H9 (cell line): ENCODE data around the gene DPYD. TPM values are rescaled to one million over a fixed set of nuclear protein-coding genes. Genes with fewer than 3 reads are reported as not detected.

Experiments used
- DNase-seq: peaks from one replicate; pipeline ENCODE4 v3.0.0-alpha.2; 2017
- H2AFZ ChIP-seq: one replicate; pipeline ENCODE4 v1.6.1; 2013; ENCODE audit warnings: mild to moderate bottlenecking, low read length, control low read depth, moderate library complexity
- H2AK5ac ChIP-seq: 2 replicates; pipeline ENCODE4 v1.6.1; 2013; ENCODE audit warnings: low read length, control low read depth, mixed read lengths; ENCODE audit not compliant: insufficient read length
- H2BK120ac ChIP-seq: one replicate; pipeline ENCODE4 v1.6.1; 2013; ENCODE audit warnings: low read depth, mild to moderate bottlenecking, low read length, control low read depth, inconsistent platforms; ENCODE audit not compliant: poor library complexity, severe bottlenecking
- H2BK12ac ChIP-seq: 2 replicates; pipeline ENCODE4 v1.6.1; 2013; ENCODE audit warnings: low read length, control low read depth, mixed read lengths, low read depth; ENCODE audit not compliant: insufficient read length
- H2BK15ac ChIP-seq: 2 replicates; pipeline ENCODE4 v1.6.1; 2013; ENCODE audit warnings: low read depth, low read length, control low read depth
- H2BK20ac ChIP-seq: one replicate; pipeline ENCODE4 v1.6.1; 2013; ENCODE audit warnings: low read depth, mild to moderate bottlenecking, low read length, control low read depth, inconsistent platforms; ENCODE audit not compliant: poor library complexity, severe bottlenecking
- H2BK5ac ChIP-seq: 2 replicates; pipeline ENCODE4 v1.6.1; 2013; ENCODE audit warnings: low read length, control low read depth, mixed read lengths; ENCODE audit not compliant: insufficient read length
- H3K14ac ChIP-seq: 2 replicates; pipeline ENCODE4 v1.6.1; 2013; ENCODE audit warnings: low read length, control low read depth; ENCODE audit not compliant: insufficient read depth
- H3K18ac ChIP-seq: 2 replicates; pipeline ENCODE4 v1.6.1; 2013; ENCODE audit warnings: low read depth, mild to moderate bottlenecking, mixed read lengths, low read length, control low read depth; ENCODE audit not compliant: insufficient read length
- H3K23ac ChIP-seq: 2 replicates; pipeline ENCODE4 v1.6.1; 2013; ENCODE audit warnings: low read length, control low read depth, mixed read lengths, low read depth; ENCODE audit not compliant: insufficient read length
- H3K23me2 ChIP-seq: 2 replicates; pipeline ENCODE4 v1.6.1; 2013; ENCODE audit warnings: low read depth, mild to moderate bottlenecking, mixed read lengths, low read length, control low read depth; ENCODE audit not compliant: insufficient read length, poor library complexity, severe bottlenecking
- H3K27ac ChIP-seq: 2 replicates; pipeline ENCODE4 v1.5.1; 2013; ENCODE audit warnings: low read length, control low read depth, mixed read lengths, low read depth; ENCODE audit not compliant: insufficient read length
- H3K27me3 ChIP-seq: 2 replicates; pipeline ENCODE4 v1.6.1; 2013; ENCODE audit warnings: low read length, control low read depth, inconsistent platforms; ENCODE audit not compliant: insufficient read depth
- H3K4ac ChIP-seq: 2 replicates; pipeline ENCODE4 v1.6.1; 2013; ENCODE audit warnings: low read depth, mild to moderate bottlenecking, control low read depth, inconsistent platforms, low read length, moderate library complexity
- H3K4me1 ChIP-seq: 2 replicates; pipeline ENCODE4 v1.6.1; 2013; ENCODE audit warnings: low read length, control low read depth, inconsistent platforms; ENCODE audit not compliant: insufficient read depth
- H3K4me2 ChIP-seq: 2 replicates; pipeline ENCODE4 v1.6.1; 2013; ENCODE audit warnings: low read length, control low read depth, mixed read lengths; ENCODE audit not compliant: insufficient read length, insufficient read depth
- H3K56ac ChIP-seq: 2 replicates; pipeline ENCODE4 v1.6.1; 2013; ENCODE audit warnings: low read depth, mild to moderate bottlenecking, mixed read lengths, low read length, control low read depth; ENCODE audit not compliant: insufficient read length
- H3K79me1 ChIP-seq: 2 replicates; pipeline ENCODE4 v1.6.1; 2013; ENCODE audit warnings: low read depth, mild to moderate bottlenecking, moderate library complexity, low read length, control low read depth, inconsistent platforms; ENCODE audit not compliant: insufficient read depth, poor library complexity, severe bottlenecking
- H3K79me2 ChIP-seq: 2 replicates; pipeline ENCODE4 v1.6.1; 2013; ENCODE audit warnings: low read length, control low read depth, inconsistent platforms; ENCODE audit not compliant: insufficient read depth
- H3K9ac ChIP-seq: 2 replicates; pipeline ENCODE4 v1.6.1; 2013; ENCODE audit warnings: low read length, control low read depth, mixed read lengths; ENCODE audit not compliant: insufficient read length; ENCODE audit errors: extremely low read depth
- H3K9me3 ChIP-seq: one replicate; pipeline ENCODE4 v1.6.1; 2013; ENCODE audit warnings: low read depth, low read length, inconsistent platforms; ENCODE audit not compliant: control insufficient read depth
- H3T11ph ChIP-seq: one replicate; pipeline ENCODE4 v1.6.1; 2013; ENCODE audit warnings: mild to moderate bottlenecking, low read length, control low read depth, inconsistent platforms
- H4K20me1 ChIP-seq: one replicate; pipeline ENCODE4 v1.6.1; 2013; ENCODE audit not compliant: control insufficient read depth, insufficient read length, insufficient read depth
- H4K5ac ChIP-seq: 2 replicates; pipeline ENCODE4 v1.6.1; 2013; ENCODE audit warnings: low read depth, mild to moderate bottlenecking, mixed read lengths, low read length, control low read depth; ENCODE audit not compliant: insufficient read length
- H4K8ac ChIP-seq: replicated peaks from 2 replicates; pipeline ENCODE4 v1.6.1; 2013; ENCODE audit warnings: low read length, control low read depth, mixed read lengths, low read depth; ENCODE audit not compliant: insufficient read length
- H4K91ac ChIP-seq: 2 replicates; pipeline ENCODE4 v1.6.1; 2013; ENCODE audit warnings: low read depth, mild to moderate bottlenecking, moderate library complexity, mixed read lengths, low read length, control low read depth; ENCODE audit not compliant: insufficient read length
- H3K27ac Mint-ChIP-seq, 3 experiments: 2 replicates in 2 of 3; 3 replicates in 1 of 3; pipeline ENCODE4 v1.8.0; 2020 to 2021; ENCODE audit warnings: mixed read lengths in 3 of 3, mild to moderate bottlenecking in 1 of 3, moderate library complexity in 1 of 3
- H3K27me3 Mint-ChIP-seq: 2 replicates; pipeline ENCODE4 v1.8.0; 2021; ENCODE audit warnings: low read depth, mild to moderate bottlenecking, moderate library complexity, mixed read lengths
- H3K36me3 Mint-ChIP-seq, 3 experiments: 2 replicates in 2 of 3; 3 replicates in 1 of 3; pipeline ENCODE4 v1.8.0; 2020 to 2021; ENCODE audit warnings: low read depth in 3 of 3, mixed read lengths in 3 of 3; ENCODE audit not compliant: insufficient read depth in 1 of 3
- H3K4me1 Mint-ChIP-seq, 2 experiments: 2 replicates each; pipeline ENCODE4 v1.8.0; 2020; ENCODE audit warnings: mixed read lengths in 2 of 2
- H3K4me3 Mint-ChIP-seq, 2 experiments: 2 replicates in 1 of 2; 3 replicates in 1 of 2; pipeline ENCODE4 v1.8.0; 2020 to 2021; ENCODE audit warnings: mild to moderate bottlenecking in 2 of 2, mixed read lengths in 2 of 2, moderate library complexity in 1 of 2
- H3K9me3 Mint-ChIP-seq, 2 experiments: 2 replicates in 1 of 2; 3 replicates in 1 of 2; pipeline ENCODE4 v1.8.0; 2020; ENCODE audit warnings: mild to moderate bottlenecking in 2 of 2, mixed read lengths in 2 of 2, moderate library complexity in 1 of 2
- CTCF ChIP-seq: fragments of 200-600 bp; sonication (generic); conservative IDR thresholded peaks from 3 replicates; pipeline ENCODE4 v1.8.0; 2021; ENCODE audit warnings: antibody characterized with exemption, mild to moderate bottlenecking
- WGBS: extraction: QIAGEN DNeasy Blood & Tissue Kit; methylation state at CpG from one replicate; pipeline ENCODE4 v1.1.7; 2013; ENCODE audit warnings: missing lambda C conversion rate, low lambda C conversion rate, mixed read lengths; ENCODE audit not compliant: insufficient read length; ENCODE audit errors: extremely low coverage; 5-methylcytosine and 5-hydroxymethylcytosine counted together
- total RNA-seq: library from RNA; stranded (reverse); gene quantifications from 2 replicates; pipeline ENCODE4 v1.2.1, GENCODE V29; 2021

Gene DPYD
- total RNA-seq, 1 experiment from 2014 or later, result 0.37 TPM

GRCh38 chr1:97073936-97074335, 846.9 kb downstream of the DPYD start:
- Histone ChIP-seq H3K4me2 (no peak overlapping the region), H4K5ac (no peak overlapping the region), H3K79me2 (no peaks in the 10 kb centered on the region), H3K18ac (no peak overlapping the region), H3K4me1 (no peaks in the 10 kb centered on the region), H2BK5ac (no peak overlapping the region), H3K9ac (no peak overlapping the region), H2BK120ac (no peak overlapping the region), H3K9me3 (no peaks in the 10 kb centered on the region), H3K23me2 (no peaks in the 10 kb centered on the region), H3K27me3 (no peaks in the 10 kb centered on the region), H2BK20ac (no peak overlapping the region), H4K20me1 (no peaks in the 10 kb centered on the region), H3K27ac (no peak overlapping the region), H2BK15ac (no peak overlapping the region), H3T11ph (no peak overlapping the region), H3K56ac (no peak overlapping the region), H2AK5ac (no peak overlapping the region), H3K23ac (no peak overlapping the region), H2BK12ac (no peak overlapping the region), H4K8ac (no peak overlapping the region), H3K4ac (no peak overlapping the region), H3K79me1 (no peaks in the 10 kb centered on the region), H3K14ac (no peak overlapping the region), H2AFZ (no peak overlapping the region), H4K91ac (no peak overlapping the region)
- no peak for DNase-seq
- TF ChIP-seq CTCF, result no peak
- no CpG with 5 or more reads among the region's 2 CpGs for WGBS
- no peaks in the 10 kb centered on the region for H3K27me3 Mint-ChIP-seq
- no peak overlapping the region for H3K27ac Mint-ChIP-seq
- H3K36me3 Mint-ChIP-seq, result no peaks in the 10 kb centered on the region
- no peak overlapping the region for H3K4me3 Mint-ChIP-seq
- no peaks in the 10 kb centered on the region for H3K4me1 Mint-ChIP-seq
- no peaks in the 10 kb centered on the region for H3K9me3 Mint-ChIP-seq
